HG03025 (cell line): ENCODE measurements around the gene ARHGAP11A.
A peak's percentile ranks its signal among the peaks of the same experiment; 100 is the strongest.
"Not testable (repeated sequence)": the region's sequence is repeated elsewhere in the genome, so short reads cannot be mapped to it uniquely, and the experiment has no call there.

ENCODE experiments used
- ATAC-seq: cut with Tn5 transposase; IDR thresholded peaks from one replicate; pipeline ENCODE4 v1.9.1; 2021; ENCODE audit warnings: mild to moderate bottlenecking, moderate library complexity; ENCODE audit not compliant: unreplicated experiment, low FRiP score

Gene ARHGAP11A, protein sequence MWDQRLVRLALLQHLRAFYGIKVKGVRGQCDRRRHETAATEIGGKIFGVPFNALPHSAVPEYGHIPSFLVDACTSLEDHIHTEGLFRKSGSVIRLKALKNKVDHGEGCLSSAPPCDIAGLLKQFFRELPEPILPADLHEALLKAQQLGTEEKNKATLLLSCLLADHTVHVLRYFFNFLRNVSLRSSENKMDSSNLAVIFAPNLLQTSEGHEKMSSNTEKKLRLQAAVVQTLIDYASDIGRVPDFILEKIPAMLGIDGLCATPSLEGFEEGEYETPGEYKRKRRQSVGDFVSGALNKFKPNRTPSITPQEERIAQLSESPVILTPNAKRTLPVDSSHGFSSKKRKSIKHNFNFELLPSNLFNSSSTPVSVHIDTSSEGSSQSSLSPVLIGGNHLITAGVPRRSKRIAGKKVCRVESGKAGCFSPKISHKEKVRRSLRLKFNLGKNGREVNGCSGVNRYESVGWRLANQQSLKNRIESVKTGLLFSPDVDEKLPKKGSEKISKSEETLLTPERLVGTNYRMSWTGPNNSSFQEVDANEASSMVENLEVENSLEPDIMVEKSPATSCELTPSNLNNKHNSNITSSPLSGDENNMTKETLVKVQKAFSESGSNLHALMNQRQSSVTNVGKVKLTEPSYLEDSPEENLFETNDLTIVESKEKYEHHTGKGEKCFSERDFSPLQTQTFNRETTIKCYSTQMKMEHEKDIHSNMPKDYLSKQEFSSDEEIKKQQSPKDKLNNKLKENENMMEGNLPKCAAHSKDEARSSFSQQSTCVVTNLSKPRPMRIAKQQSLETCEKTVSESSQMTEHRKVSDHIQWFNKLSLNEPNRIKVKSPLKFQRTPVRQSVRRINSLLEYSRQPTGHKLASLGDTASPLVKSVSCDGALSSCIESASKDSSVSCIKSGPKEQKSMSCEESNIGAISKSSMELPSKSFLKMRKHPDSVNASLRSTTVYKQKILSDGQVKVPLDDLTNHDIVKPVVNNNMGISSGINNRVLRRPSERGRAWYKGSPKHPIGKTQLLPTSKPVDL

GRCh38 chr15:32615051-32615870 lies at the start of gene ARHGAP11A:
ARHGAP11A (plus strand) TSS chr15:32615504; CDS start chr15:32616212, 708 bp downstream.
- peak; percentile 63 for ATAC-seq

- ATAC-seq, result not testable (repeated sequence)
These were observed 46.3 kb upstream of the ARHGAP11A start for GRCh38 chr15:32568988-32569387.

DNA sequence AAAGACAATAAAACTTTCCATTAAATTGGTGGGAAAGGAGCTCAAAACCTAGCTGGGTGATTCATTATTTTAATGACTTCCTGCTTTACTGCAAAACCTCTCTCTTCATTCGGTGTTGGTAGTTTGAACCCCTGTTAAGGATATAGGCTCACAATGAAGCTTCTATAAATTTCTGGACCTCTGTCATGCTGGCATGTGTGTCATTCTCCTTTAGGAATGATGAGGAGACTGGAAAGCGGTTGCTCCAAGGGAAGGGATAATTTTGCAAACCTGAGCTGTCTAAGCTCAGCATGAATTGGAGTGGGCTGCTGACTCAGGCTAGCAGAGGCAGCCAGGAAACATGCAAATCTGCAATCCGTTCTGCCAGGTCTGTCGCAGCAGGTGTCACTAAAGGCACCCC lies 36.8 kb upstream of the ARHGAP11A start:
- ATAC-seq, result not testable (repeated sequence)

DNA sequence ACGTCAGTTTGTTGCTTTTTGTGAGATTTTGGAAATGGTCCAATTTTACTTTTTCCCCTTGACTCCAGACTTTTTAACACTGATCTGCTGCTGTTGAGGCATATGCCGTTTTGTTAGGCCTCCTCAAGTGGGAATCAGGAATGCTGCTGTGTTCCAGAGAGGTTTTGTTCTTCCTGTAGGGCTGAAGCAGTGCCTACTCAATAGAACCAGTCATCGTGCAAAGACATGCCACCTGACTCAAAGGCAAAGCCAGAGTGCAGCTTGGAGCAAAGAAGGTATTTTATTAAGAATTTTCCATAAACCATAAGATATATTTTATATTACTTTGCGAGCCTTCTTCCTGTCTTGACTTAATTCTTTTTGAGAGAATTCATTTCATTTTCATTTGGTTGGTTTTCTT lies 29.5 kb upstream of the ARHGAP11A start:
- not testable (repeated sequence) for ATAC-seq

DNA sequence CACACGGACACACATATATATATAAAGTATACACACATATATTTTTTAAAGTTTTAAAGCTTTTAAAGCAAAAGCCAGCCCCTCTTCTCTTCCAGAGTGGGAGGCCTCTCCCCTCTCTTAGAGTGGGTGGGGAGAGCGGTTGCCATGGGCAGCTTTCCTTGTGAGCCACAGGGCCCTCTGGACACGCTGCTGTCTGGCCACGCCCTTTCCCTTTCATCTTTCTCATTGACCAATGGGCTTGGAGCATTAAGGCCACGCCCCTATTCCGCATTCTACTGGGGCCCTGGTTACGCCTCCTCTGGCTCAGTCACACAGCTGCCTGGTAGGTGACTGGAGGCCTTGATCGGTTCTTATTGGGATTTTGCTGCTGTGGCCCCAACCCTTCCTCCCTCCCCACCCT lies 22.2 kb upstream of the ARHGAP11A start, which contains the start of gene GOLGA8N:
Gene GOLGA8N, plus strand, starts transcription at position 306 of the 400 bp plus-strand sequence.
- ATAC-seq, result not testable (repeated sequence)

DNA sequence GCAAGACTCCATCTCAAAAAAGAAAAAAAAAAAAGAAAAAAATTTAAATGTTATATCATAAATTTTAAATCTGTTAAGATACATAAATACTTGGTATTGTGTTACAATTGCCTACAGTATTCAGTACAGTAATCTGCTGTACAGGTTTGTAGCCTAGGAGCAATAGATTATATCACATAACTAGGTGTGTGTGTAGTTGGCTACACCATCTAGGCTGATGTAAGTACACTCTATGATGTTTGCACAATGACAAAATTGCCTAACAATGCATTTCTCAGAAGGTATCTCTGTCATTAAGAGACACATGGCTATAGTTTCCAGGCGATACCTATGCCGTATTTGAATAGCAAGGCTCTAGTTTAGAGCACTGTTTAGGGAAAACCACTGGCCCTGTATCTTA lies 5.8 kb upstream of the ARHGAP11A start:
- not testable (repeated sequence) for ATAC-seq

DNA sequence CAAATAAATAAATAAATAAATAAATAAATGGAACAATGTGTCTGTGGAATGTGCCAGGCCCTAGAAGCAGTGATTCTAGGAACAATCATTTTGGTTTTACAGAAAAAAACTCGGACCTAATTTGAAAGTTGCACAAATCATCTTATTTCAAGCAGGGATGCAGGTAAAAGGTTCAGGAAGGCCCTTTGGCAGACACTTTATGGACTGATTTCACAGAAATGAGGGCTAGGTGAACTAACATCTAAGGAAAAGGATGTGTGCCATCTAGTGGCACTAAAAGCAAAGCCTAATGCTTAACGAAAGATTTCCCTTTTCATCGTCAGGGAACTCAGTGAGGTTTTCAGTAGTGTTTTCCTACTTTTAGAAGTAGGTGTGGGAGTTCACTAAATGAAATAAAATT lies 4.6 kb upstream of the ARHGAP11A start:
- ATAC-seq, result not testable (repeated sequence)

DNA sequence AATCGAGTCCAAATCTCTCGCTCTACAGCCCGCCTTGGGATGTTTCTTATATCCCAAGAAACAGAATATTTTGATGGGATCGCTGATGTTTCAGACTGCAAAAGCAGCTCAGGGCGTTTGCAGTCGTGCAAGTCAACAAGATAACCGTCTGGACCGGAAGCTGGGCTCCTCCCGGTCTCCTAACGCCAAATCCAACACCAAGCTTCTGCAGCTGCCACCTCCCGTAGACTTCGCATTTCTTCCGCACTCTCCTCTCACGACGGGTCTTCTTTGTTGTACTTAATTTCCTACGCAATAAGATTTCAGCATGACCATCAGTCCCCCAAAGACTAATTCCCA lies 623 bp upstream of the ARHGAP11A start:
- ATAC-seq, result peak; percentile 25

GRCh38 chr15:32615871-32616426 lies 645 bp downstream of the ARHGAP11A start:
- peak; percentile 7 for ATAC-seq

DNA sequence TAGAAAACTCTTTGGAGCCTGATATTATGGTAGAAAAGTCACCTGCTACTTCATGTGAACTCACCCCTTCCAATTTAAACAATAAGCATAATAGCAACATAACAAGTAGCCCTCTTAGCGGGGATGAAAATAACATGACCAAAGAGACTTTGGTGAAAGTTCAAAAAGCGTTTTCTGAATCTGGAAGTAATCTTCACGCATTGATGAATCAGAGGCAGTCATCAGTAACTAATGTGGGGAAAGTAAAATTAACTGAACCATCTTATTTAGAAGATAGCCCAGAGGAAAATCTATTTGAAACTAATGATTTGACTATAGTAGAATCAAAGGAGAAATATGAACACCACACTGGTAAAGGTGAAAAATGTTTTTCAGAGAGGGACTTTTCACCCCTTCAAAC lies 21.1 kb downstream of the ARHGAP11A start:
- no peak for ATAC-seq

GRCh38 chr15:32636908-32637567 lies 21.7 kb downstream of the ARHGAP11A start:
- ATAC-seq, result no peak

GRCh38 chr15:32637704-32638103 lies 22.4 kb downstream of the ARHGAP11A start:
- no peak for ATAC-seq

- ATAC-seq, result no peak
These were observed 26.3 kb downstream of the ARHGAP11A start, which contains the start of gene SCG5 for GRCh38 chr15:32641517-32642059. SCG5 (plus strand) TSS chr15:32641710; CDS start chr15:32643593, 1,883 bp downstream.

DNA sequence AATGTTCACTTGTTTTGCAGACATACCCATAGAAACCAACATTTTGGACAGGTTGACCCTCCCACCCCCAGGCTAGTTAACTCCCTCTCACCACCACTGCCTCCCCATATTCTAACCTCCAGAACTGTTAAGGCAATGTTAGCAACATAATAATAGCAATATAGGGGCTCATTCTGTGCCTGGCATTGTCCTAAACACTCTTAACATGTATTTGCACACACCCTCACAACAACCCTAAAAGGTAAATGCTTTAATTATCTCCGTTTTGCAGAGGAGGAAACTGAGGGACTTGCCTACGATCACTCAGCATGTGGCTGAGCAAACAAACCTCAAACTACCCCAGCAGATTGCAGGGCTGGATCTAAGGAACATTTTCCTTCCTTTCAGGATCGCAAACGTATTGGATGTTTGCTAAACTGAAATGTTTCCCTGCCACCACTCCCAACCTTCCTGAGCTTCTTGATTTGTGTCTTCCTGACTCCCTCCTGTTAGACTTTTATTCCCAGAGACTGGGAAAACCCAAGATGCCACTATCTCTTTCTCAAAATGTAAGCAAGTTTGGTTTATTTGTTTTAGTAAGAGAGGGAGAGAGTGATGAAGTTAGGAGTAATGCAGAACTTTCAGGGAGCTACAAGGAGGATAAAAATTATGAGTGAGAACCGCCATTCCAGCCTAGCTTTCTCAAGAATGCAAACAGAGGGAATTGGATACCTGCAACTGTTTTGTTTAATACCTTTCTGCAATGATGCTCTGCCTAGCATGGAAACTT lies 27.5 kb downstream of the ARHGAP11A start:
- ATAC-seq, result no peak

DNA sequence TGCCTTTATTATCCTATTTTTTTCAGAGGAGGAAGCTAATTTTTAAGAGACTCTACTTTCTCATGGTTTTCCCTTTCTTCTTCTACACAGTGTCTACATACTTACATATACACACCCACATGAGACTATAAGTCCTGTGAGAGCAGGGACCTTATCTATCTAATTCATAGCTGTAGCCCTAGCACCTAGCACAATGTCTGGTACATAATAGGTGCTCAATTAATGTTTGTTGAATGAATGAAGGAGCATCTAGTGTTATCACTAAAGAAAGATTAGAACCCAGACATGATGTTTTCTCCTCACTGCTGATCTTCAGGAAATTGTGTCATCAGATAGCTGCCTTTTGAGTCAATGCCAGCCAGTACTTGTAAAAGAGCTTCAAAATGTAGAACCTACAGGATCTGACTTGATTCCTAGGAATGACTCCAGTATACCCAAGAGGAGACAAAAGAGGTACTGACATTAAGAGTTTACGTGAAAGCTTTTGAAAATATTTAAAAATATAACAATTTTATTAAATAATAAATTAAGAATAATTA lies 28.7 kb downstream of the ARHGAP11A start:
- no peak for ATAC-seq

DNA sequence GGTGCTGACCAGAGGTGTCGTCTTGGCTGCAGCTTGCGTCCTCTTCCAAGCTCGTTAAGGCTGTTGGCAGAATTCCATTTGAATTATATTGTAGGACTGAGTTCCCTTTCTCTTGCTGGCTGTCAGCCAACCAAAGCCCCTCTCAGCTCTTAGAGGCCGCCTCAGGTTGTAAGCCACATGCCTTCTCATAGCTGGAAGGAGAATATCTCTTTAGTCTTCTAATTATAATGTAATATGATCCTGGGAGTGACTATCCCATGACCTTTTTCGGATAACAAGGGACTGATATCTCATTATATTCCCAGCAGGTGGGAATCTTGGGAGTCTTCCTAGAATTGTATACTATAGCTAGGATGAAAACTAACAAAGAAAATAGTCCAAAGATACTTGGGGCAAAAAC lies 31.0 kb downstream of the ARHGAP11A start:
- ATAC-seq, result no peak

GRCh38 chr15:32649342-32649741 lies 34.0 kb downstream of the ARHGAP11A start:
- ATAC-seq, result no peak

GRCh38 chr15:32651229-32651837 lies 36.0 kb downstream of the ARHGAP11A start:
- peak; percentile 75 for ATAC-seq
